Stimulated activated CD4-positive, alpha-beta T cell treated with anti-CD3 and anti-CD28 coated beads, Interleukin-1b, Interleukin-23, amount 100 ng/mL, for 4 hours (primary cell): Measurements from ENCODE around the gene NCOR2.

Experiments
- DNase-seq, 2 donors: peaks; one replicate each; pipeline ENCODE4 v3.0.0-alpha.2; 2020; ENCODE audit warnings: low read depth in 2 of 2

NCOR2 gene

GRCh38 chr12:124525927-124526692 lies 41.3 kb downstream of the NCOR2 start:
- DNase-seq = no peak

- no peak for DNase-seq
These were observed 42.0 kb downstream of the NCOR2 start for GRCh38 chr12:124525455-124525854.

- no peak for DNase-seq
These were observed 43.0 kb downstream of the NCOR2 start for GRCh38 chr12:124524231-124524925.

- DNase-seq = no peak
These were observed 44.3 kb downstream of the NCOR2 start for GRCh38 chr12:124523071-124523470.

GRCh38 chr12:124520907-124521306 lies 46.5 kb downstream of the NCOR2 start:
- DNase-seq = no peak

- DNase-seq = no peak
These were observed 47.1 kb downstream of the NCOR2 start for GRCh38 chr12:124520265-124520701.

GRCh38 chr12:124519746-124520145 lies 47.7 kb downstream of the NCOR2 start:
- no peak for DNase-seq

GRCh38 chr12:124518051-124518932 lies 49.1 kb downstream of the NCOR2 start:
- no peak for DNase-seq
